Panc1 (cell line): ENCODE measurements around the gene MED8. TPM values are rescaled to one million over a fixed set of nuclear protein-coding genes. Genes with fewer than 3 reads are reported as not detected.

Experiments used
- ATAC-seq: fragments of 200-7000 bp; cut with Tn5 transposase; 2 replicates; pipeline ENCODE4 v1.9.1; 2020; ENCODE audit warnings: mild to moderate bottlenecking, moderate library complexity
- BruUV-seq: library from RNA; stranded (reverse); fragments of 400-500 nt; replicated peaks from 2 replicates; lab custom pipeline; 2021; lab: Mats Ljungman, UMichigan
- CTCF ChIA-PET: fragments of 300-600 bp; sonication (Branson Sonifier 250); formaldehyde crosslinking; loops from one replicate; lab custom pipeline; 2022; ENCODE audit warnings: antibody characterized with exemption; lab: Charles Lee
- POLR2A ChIA-PET: fragments of 300-600 bp; sonication (Branson Sonifier 250); formaldehyde crosslinking; loops from one replicate; lab custom pipeline; 2022; ENCODE audit warnings: antibody characterized with exemption; lab: Charles Lee
- DNase-seq: peaks from one replicate; pipeline ENCODE4 v3.0.0-alpha.2; 2010; ENCODE audit warnings: low read depth, low spot score
- H3K27ac ChIP-seq: 2 replicates; pipeline ENCODE4 v1.5.1; 2011; ENCODE audit warnings: mild to moderate bottlenecking, low read length, inconsistent platforms
- H3K27me3 ChIP-seq: fragments of 200-500 bp; sonication (Bioruptor generic); 2 replicates; pipeline ENCODE4 v1.6.0; 2014; ENCODE audit warnings: low read length, inconsistent platforms; ENCODE audit not compliant: control insufficient read depth, insufficient read depth
- H3K36me3 ChIP-seq: fragments of 200-500 bp; sonication (Bioruptor generic); 2 replicates; pipeline ENCODE4 v1.5.1; 2014; ENCODE audit warnings: inconsistent platforms, mild to moderate bottlenecking, low read length, moderate library complexity; ENCODE audit not compliant: control insufficient read depth, insufficient read depth
- H3K4me1 ChIP-seq: 2 replicates; pipeline ENCODE4 v1.5.1; 2011; ENCODE audit warnings: inconsistent platforms, mild to moderate bottlenecking, low read length, moderate library complexity; ENCODE audit not compliant: control insufficient read depth, insufficient read depth
- H3K4me3 ChIP-seq, 2 experiments: 2 replicates each; pipeline ENCODE4 v1.5.1; 2011 to 2012; ENCODE audit warnings: low read depth in 2 of 2, low read length in 2 of 2, mild to moderate bottlenecking in 2 of 2, inconsistent platforms in 1 of 2, moderate library complexity in 1 of 2
- H3K9me3 ChIP-seq: fragments of 200-500 bp; sonication (Bioruptor generic); 2 replicates; pipeline ENCODE4 v1.5.1; 2014; ENCODE audit warnings: low read depth, mild to moderate bottlenecking, inconsistent platforms, low read length, moderate library complexity; ENCODE audit not compliant: control insufficient read depth, insufficient read depth
- CTCF ChIP-seq: fragments of 450-650 bp; IDR thresholded peaks from 2 replicates; pipeline ENCODE4 v1.5.1; 2017; ENCODE audit warnings: mild to moderate bottlenecking
- POLR2AphosphoS5 ChIP-seq: IDR thresholded peaks from 2 replicates; pipeline ENCODE4 v1.6.1; 2012; ENCODE audit warnings: mild to moderate bottlenecking, low read depth, low read length, moderate library complexity
- SIN3A ChIP-seq: IDR thresholded peaks from 2 replicates; pipeline ENCODE4 v1.6.1; 2012; ENCODE audit warnings: low read depth, mild to moderate bottlenecking, low read length, moderate library complexity, borderline replicate concordance; ENCODE audit not compliant: insufficient read depth
- TCF7L2 ChIP-seq: IDR thresholded peaks from 2 replicates; pipeline ENCODE4 v1.6.1; 2011; ENCODE audit warnings: mild to moderate bottlenecking, low read depth, low read length, inconsistent platforms
- in situ Hi-C: cut with HindIII; loops from 2 replicates; pipeline ENCODE4 v1.10.0; 2016; ENCODE audit warnings: low sequenced_read_pairs, low pct_unique_long_range_greater_than_20kb
- intact Hi-C: fragments of 100-400 bp; cut with micrococcal nuclease; formaldehyde crosslinking; loops from one replicate; pipeline ENCODE4 v1.10.0; 2022; ENCODE audit not compliant: unreplicated experiment
- total RNA-seq: library from RNA; stranded (reverse); gene quantifications from one replicate; pipeline ENCODE4 v1.2.1, GENCODE V29; 2021; ENCODE audit not compliant: unreplicated experiment
- TF ChIP-seq, protein P1 (sequence below), 2 experiments: IDR thresholded peaks; 2 replicates each; pipeline ENCODE4 v1.6.1; 2011 to 2012; ENCODE audit warnings: low read depth in 2 of 2, control low read depth in 1 of 2, low read length in 1 of 2, mild to moderate bottlenecking in 1 of 2, moderate library complexity in 1 of 2; ENCODE audit not compliant: insufficient read depth in 1 of 2

The MED8 gene
- total RNA-seq, 1 experiment from 2014 or later: 50.8 TPM

DNA sequence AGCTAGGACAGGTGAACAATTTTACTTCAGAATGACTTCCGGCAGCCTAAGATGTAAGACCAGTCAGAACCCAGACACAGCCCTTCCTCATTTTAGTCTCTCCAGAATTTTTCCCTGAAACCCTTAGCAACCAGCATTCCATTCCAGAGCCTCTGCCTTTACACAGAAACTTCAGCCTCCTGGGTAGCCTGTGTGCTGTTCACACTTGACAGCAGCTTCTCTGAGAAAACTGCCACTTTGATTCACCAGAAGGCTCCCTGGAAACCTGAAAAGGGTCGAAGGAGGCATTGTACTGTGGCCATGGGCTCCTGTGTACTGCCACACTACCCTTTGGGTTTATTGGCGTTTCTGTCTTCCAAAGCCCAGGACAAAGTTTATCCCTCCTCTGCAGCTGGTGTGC is 46.8 kb upstream of the MED8 start:
- Histone ChIP-seq H3K9me3 (no peaks in the 10 kb centered on the region), H3K4me1 (no peaks in the 10 kb centered on the region), H3K27me3 (no peaks in the 10 kb centered on the region), H3K36me3 (no peaks in the 10 kb centered on the region; the same call in 1 of the 2 replicates), H3K4me3 (no peak overlapping the region), H3K27ac (no peak overlapping the region)
- ATAC-seq (no peak), DNase-seq (no peak)
- no TSS peak for BruUV-seq
- ChIA-PET POLR2A (no interaction called here), CTCF (no interaction called here)
- no peak for TF ChIP-seq POLR2AphosphoS5
- TF ChIP-seq, protein P1, sequence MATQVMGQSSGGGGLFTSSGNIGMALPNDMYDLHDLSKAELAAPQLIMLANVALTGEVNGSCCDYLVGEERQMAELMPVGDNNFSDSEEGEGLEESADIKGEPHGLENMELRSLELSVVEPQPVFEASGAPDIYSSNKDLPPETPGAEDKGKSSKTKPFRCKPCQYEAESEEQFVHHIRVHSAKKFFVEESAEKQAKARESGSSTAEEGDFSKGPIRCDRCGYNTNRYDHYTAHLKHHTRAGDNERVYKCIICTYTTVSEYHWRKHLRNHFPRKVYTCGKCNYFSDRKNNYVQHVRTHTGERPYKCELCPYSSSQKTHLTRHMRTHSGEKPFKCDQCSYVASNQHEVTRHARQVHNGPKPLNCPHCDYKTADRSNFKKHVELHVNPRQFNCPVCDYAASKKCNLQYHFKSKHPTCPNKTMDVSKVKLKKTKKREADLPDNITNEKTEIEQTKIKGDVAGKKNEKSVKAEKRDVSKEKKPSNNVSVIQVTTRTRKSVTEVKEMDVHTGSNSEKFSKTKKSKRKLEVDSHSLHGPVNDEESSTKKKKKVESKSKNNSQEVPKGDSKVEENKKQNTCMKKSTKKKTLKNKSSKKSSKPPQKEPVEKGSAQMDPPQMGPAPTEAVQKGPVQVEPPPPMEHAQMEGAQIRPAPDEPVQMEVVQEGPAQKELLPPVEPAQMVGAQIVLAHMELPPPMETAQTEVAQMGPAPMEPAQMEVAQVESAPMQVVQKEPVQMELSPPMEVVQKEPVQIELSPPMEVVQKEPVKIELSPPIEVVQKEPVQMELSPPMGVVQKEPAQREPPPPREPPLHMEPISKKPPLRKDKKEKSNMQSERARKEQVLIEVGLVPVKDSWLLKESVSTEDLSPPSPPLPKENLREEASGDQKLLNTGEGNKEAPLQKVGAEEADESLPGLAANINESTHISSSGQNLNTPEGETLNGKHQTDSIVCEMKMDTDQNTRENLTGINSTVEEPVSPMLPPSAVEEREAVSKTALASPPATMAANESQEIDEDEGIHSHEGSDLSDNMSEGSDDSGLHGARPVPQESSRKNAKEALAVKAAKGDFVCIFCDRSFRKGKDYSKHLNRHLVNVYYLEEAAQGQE (IDR thresholded peaks at IDR 0.05; ENCODE audit: insufficient read depth in 1 of 2, low read depth in 2 of 2, low read length in 1 of 2): no peak
- no peak for TF ChIP-seq TCF7L2
- intact Hi-C loops: no loop called here
- in situ Hi-C loops: no loop called here

DNA sequence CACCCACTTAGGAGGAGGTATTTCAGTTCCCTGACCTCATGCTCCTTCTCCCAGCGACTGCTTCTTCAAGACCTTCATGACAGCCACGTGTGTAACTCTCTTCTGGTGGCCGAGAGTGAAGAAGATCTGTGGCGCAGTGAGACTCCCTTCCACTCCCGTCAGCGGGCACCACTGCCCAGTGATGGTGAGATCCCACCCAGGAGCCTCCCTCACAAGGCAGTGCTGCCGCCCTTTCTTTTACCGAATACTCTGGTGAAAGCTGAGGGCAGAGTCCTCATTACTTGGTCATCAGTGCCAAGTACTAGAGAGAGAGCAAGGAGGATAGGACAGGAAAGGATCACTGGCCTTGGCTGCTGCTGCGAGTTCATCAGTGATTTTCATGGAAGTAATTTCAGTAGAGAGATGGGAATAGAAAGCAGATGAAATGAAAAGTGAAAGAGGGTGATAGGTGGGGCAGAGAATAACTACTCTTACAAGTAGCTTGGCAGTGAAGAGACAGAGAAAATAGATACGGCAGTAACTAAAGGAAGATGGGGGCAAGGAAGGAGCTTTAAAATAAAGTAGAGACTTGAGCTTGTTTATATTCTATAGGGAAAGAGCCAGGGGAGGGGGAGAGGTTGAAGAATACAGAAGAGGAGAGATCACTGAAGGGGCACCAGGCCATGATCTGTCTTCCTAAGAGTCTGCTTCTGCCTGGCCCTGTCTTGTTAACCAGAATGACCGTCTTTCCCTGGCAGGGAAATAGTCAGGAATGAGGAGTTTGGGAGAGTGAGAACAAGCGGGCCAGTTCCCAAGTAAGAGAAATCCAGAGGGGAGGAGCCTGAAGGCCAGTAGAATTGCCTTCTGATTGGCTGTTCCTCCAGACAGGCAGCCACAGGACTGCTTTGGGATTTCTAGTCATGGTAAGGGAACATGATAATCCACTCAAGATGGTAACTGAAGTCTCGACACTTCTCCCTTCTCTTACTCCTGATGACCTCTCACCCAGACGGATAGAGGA is 45.8 kb upstream of the MED8 start:
- H3K4me1 ChIP-seq: no peaks in the 10 kb centered on the region
- POLR2A ChIA-PET: no interaction called here
- TF ChIP-seq TCF7L2 (no peak), CTCF (no peak), SIN3A (no peak), POLR2AphosphoS5 (no peak)
- TF ChIP-seq, protein P1 (IDR thresholded peaks at IDR 0.05; ENCODE audit: insufficient read depth in 1 of 2, low read depth in 2 of 2, low read length in 1 of 2): no peak
- H3K27ac ChIP-seq: no peak overlapping the region
- intact Hi-C loops: no loop called here
- no peaks in the 10 kb centered on the region; the same call in 1 of the 2 replicates for H3K36me3 ChIP-seq
- DNase-seq (no peak), ATAC-seq (no peak)
- no peaks in the 10 kb centered on the region for H3K27me3 ChIP-seq
- H3K4me3 ChIP-seq: no peak overlapping the region
- in situ Hi-C loops: no loop called here
- CTCF ChIA-PET: no interaction called here
- no peaks in the 10 kb centered on the region for H3K9me3 ChIP-seq
- BruUV-seq: no TSS peak
